WTC11 (cell line): ENCODE data around the gene CHMP5. TPM values are rescaled to one million over a fixed set of nuclear protein-coding genes. Genes with fewer than 3 reads are reported as not detected.

Experiments
- ATF1 ChIP-seq: sonication (generic); formaldehyde crosslinking; IDR thresholded peaks from 2 replicates; pipeline ENCODE4 v1.8.1; 2023; ENCODE audit warnings: mild to moderate bottlenecking, moderate library complexity, missing genetic modification reagents
- CDX4 ChIP-seq: fragments of 250-450 bp; sonication (Bioruptor Pico); IDR thresholded peaks from 2 replicates; pipeline ENCODE4 v1.9.0; 2021; ENCODE audit warnings: moderate library complexity, mild to moderate bottlenecking, inconsistent platforms, borderline replicate concordance
- CREB1 ChIP-seq: sonication (generic); formaldehyde crosslinking; IDR thresholded peaks from 2 replicates; pipeline ENCODE4 v1.8.0; 2023; ENCODE audit warnings: mild to moderate bottlenecking, missing genetic modification reagents
- CREM ChIP-seq: sonication (generic); formaldehyde crosslinking; IDR thresholded peaks from 2 replicates; pipeline ENCODE4 v1.8.1; 2022; ENCODE audit warnings: mild to moderate bottlenecking, missing genetic modification reagents, moderate library complexity
- E2F1 ChIP-seq: sonication (generic); formaldehyde crosslinking; IDR thresholded peaks from 2 replicates; pipeline ENCODE4 v1.8.0; 2022; ENCODE audit warnings: mild to moderate bottlenecking, missing genetic modification reagents
- ELF4 ChIP-seq: sonication (generic); formaldehyde crosslinking; IDR thresholded peaks from 2 replicates; pipeline ENCODE4 v1.8.1; 2022; ENCODE audit warnings: low read depth, mild to moderate bottlenecking, moderate library complexity, missing genetic modification reagents
- ERG ChIP-seq: fragments of 250-450 bp; sonication (Bioruptor Pico); IDR thresholded peaks from 2 replicates; pipeline ENCODE4 v1.8.0; 2021; ENCODE audit warnings: mild to moderate bottlenecking
- FOXJ3 ChIP-seq: sonication (generic); formaldehyde crosslinking; IDR thresholded peaks from 2 replicates; pipeline ENCODE4 v1.9.0; 2021; ENCODE audit warnings: missing genetic modification reagents, mild to moderate bottlenecking, borderline replicate concordance
- FOXP1 ChIP-seq: sonication (generic); formaldehyde crosslinking; IDR thresholded peaks from 2 replicates; pipeline ENCODE4 v1.8.0; 2022; ENCODE audit warnings: missing genetic modification reagents, mild to moderate bottlenecking, moderate library complexity, borderline replicate concordance
- GTF2I ChIP-seq: fragments of 250-450 bp; sonication (Bioruptor Pico); conservative IDR thresholded peaks from 2 replicates; pipeline ENCODE4 v1.4.0; 2021; ENCODE audit warnings: mild to moderate bottlenecking
- HMGA2 ChIP-seq: fragments of 250-450 bp; sonication (Bioruptor Pico); IDR thresholded peaks from 2 replicates; pipeline ENCODE4 v1.4.0; 2021; ENCODE audit warnings: mild to moderate bottlenecking, moderate library complexity
- JAZF1 ChIP-seq: fragments of 250-450 bp; sonication (Bioruptor Pico); IDR thresholded peaks from 2 replicates; pipeline ENCODE4 v1.9.0; 2021; ENCODE audit warnings: moderate library complexity, mild to moderate bottlenecking, inconsistent platforms
- MAX ChIP-seq: sonication (generic); formaldehyde crosslinking; IDR thresholded peaks from 2 replicates; pipeline ENCODE4 v1.8.0; 2022; ENCODE audit warnings: mild to moderate bottlenecking, missing genetic modification reagents
- NFATC4 ChIP-seq: fragments of 250-450 bp; sonication (Bioruptor Pico); IDR thresholded peaks from 2 replicates; pipeline ENCODE4 v1.9.0; 2021; ENCODE audit warnings: mild to moderate bottlenecking
- NFE2L1 ChIP-seq: sonication (generic); formaldehyde crosslinking; IDR thresholded peaks from 2 replicates; pipeline ENCODE4 v1.8.1; 2023; ENCODE audit warnings: missing genetic modification reagents
- PRDM15 ChIP-seq: sonication (generic); formaldehyde crosslinking; IDR thresholded peaks from 2 replicates; pipeline ENCODE4 v1.8.0; 2022; ENCODE audit warnings: missing genetic modification reagents
- RORB ChIP-seq: fragments of 250-450 bp; sonication (Bioruptor Pico); IDR thresholded peaks from 2 replicates; pipeline ENCODE4 v1.9.0; 2021; ENCODE audit warnings: mild to moderate bottlenecking
- SMAD4 ChIP-seq: sonication (generic); formaldehyde crosslinking; IDR thresholded peaks from 2 replicates; pipeline ENCODE4 v1.8.0; 2022; ENCODE audit warnings: mild to moderate bottlenecking, missing genetic modification reagents
- SOX15 ChIP-seq: fragments of 250-450 bp; sonication (Bioruptor Pico); IDR thresholded peaks from 2 replicates; pipeline ENCODE4 v1.9.0; 2021; ENCODE audit warnings: mild to moderate bottlenecking
- TCF7 ChIP-seq: sonication (generic); formaldehyde crosslinking; IDR thresholded peaks from 2 replicates; pipeline ENCODE4 v1.8.0; 2022; ENCODE audit warnings: mild to moderate bottlenecking, low read depth, missing genetic modification reagents, moderate library complexity
- USF1 ChIP-seq: sonication (generic); formaldehyde crosslinking; IDR thresholded peaks from 2 replicates; pipeline ENCODE4 v1.8.0; 2022; ENCODE audit warnings: mild to moderate bottlenecking, missing genetic modification reagents
- USF2 ChIP-seq: sonication (generic); formaldehyde crosslinking; IDR thresholded peaks from 2 replicates; pipeline ENCODE4 v1.8.1; 2023; ENCODE audit warnings: mild to moderate bottlenecking, missing genetic modification reagents, moderate library complexity
- ZBTB21 ChIP-seq: sonication (generic); formaldehyde crosslinking; IDR thresholded peaks from 2 replicates; pipeline ENCODE4 v1.8.1; 2023; ENCODE audit warnings: mild to moderate bottlenecking, missing genetic modification reagents, borderline replicate concordance
- ZNF232 ChIP-seq: sonication (generic); formaldehyde crosslinking; IDR thresholded peaks from 2 replicates; pipeline ENCODE4 v1.8.0; 2022; ENCODE audit warnings: mild to moderate bottlenecking, missing genetic modification reagents
- ZNF263 ChIP-seq: sonication (generic); formaldehyde crosslinking; IDR thresholded peaks from 2 replicates; pipeline ENCODE4 v1.8.1; 2022; ENCODE audit warnings: low read depth, mild to moderate bottlenecking, moderate library complexity, missing genetic modification reagents
- ZNF317 ChIP-seq: sonication (generic); formaldehyde crosslinking; IDR thresholded peaks from 2 replicates; pipeline ENCODE4 v1.8.1; 2023; ENCODE audit warnings: low read depth, mild to moderate bottlenecking, moderate library complexity, missing genetic modification reagents, borderline replicate concordance
- ZNF423 ChIP-seq: fragments of 250-450 bp; sonication (Bioruptor Pico); IDR thresholded peaks from 2 replicates; pipeline ENCODE4 v2.1.2; 2022; ENCODE audit warnings: mild to moderate bottlenecking, moderate library complexity
- total RNA-seq: library from RNA; stranded (reverse); gene quantifications from 3 replicates; pipeline ENCODE4 v1.2.3, GENCODE V29; 2021

Gene CHMP5
- total RNA-seq, 1 experiment from 2014 or later, result 46.2 TPM

GRCh38 chr9:33290247-33291030 is 25.6 kb downstream of the CHMP5 start, which contains the start of gene NFX1 (continued):
- TF ChIP-seq FOXJ3 (CRISPR knock-in tag) (0 out of 2 replicates have a peak, but pooled peaks have one; percentile 19), JAZF1 (CRISPR knock-in tag) (no peak), FOXP1 (CRISPR knock-in tag) (peak; percentile 90), ZNF263 (CRISPR knock-in tag) (no peak), CREM (peak; percentile 99), HMGA2 (CRISPR knock-in tag) (no peak), ZNF317 (CRISPR knock-in tag) (no peak), USF2 (CRISPR knock-in tag) (peak; percentile 99), ATF1 (CRISPR knock-in tag) (peak; percentile 81; the same call in 1 of the 2 replicates), CREB1 (CRISPR knock-in tag) (peak; percentile 94), PRDM15 (CRISPR knock-in tag) (no peak), USF1 (peak; percentile 100), ERG (CRISPR knock-in tag) (no peak), SMAD4 (CRISPR knock-in tag) (no peak), NFATC4 (CRISPR knock-in tag) (no peak), CDX4 (no peak), ZNF232 (CRISPR knock-in tag) (peak; percentile 94), E2F1 (CRISPR knock-in tag) (no peak), RORB (no peak), MAX (CRISPR knock-in tag) (peak; percentile 97), NFE2L1 (CRISPR knock-in tag) (peak; percentile 59; the same call in 1 of the 2 replicates), GTF2I (CRISPR knock-in tag) (no peak), ZNF423 (CRISPR knock-in tag) (no peak), TCF7 (no peak), ZBTB21 (CRISPR knock-in tag) (peak; percentile 85; the same call in 1 of the 2 replicates), SOX15 (no peak), ELF4 (CRISPR knock-in tag) (no peak)
